ENCODE results near the gene BCAS3.
"Not testable (repeated sequence)": the region's sequence is repeated elsewhere in the genome, so short reads cannot be mapped to it uniquely, and the experiment has no call there.

BCAS3 gene

GRCh38 chr17:61238455-61238933 lies 560.8 kb downstream of the BCAS3 start:
- Mint-ChIP-seq H3K9me3 (peaks cover 5% of the 10 kb centered on the region), H3K4me1 (peaks cover 57% of the 10 kb centered on the region), H3K36me3 (ENCODE audit: low read depth) (peaks cover 15% of the 10 kb centered on the region), H3K27me3 (ENCODE audit: low read depth, poor library complexity) (peaks cover 9% of the 10 kb centered on the region), H3K4me3 (peak overlapping the region; percentile 19), H3K27ac (no peak overlapping the region)
- TF ChIP-seq, protein P1, sequence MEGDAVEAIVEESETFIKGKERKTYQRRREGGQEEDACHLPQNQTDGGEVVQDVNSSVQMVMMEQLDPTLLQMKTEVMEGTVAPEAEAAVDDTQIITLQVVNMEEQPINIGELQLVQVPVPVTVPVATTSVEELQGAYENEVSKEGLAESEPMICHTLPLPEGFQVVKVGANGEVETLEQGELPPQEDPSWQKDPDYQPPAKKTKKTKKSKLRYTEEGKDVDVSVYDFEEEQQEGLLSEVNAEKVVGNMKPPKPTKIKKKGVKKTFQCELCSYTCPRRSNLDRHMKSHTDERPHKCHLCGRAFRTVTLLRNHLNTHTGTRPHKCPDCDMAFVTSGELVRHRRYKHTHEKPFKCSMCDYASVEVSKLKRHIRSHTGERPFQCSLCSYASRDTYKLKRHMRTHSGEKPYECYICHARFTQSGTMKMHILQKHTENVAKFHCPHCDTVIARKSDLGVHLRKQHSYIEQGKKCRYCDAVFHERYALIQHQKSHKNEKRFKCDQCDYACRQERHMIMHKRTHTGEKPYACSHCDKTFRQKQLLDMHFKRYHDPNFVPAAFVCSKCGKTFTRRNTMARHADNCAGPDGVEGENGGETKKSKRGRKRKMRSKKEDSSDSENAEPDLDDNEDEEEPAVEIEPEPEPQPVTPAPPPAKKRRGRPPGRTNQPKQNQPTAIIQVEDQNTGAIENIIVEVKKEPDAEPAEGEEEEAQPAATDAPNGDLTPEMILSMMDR (IDR thresholded peaks at IDR 0.05), result no peak
- DNase-seq, result peak; percentile 14

DNA sequence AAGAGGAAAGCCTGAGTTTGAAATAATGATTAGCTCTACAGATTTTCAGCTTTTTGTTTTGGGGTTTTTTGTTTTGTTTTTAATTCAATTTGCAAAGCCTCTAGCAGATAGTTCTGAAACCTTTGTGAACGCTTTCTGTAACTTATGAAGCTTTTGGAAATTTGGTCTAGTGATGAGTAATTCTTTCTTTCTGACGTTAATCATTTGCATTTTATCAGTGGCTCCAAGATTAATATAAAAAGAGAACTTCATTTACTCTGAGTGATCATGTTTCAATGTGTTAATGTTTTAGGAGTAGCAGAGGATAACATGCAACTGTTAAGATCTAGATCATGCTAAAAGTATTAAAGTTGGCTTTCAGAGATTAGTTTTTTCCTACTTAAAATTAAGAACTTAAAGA lies 561.7 kb downstream of the BCAS3 start:
- DNase-seq, result no peak
- peaks cover 9% of the 10 kb centered on the region for H3K27me3 Mint-ChIP-seq (ENCODE audit: low read depth, poor library complexity)
- no peak overlapping the region for H3K4me3 Mint-ChIP-seq
- TF ChIP-seq, protein P1 (IDR thresholded peaks at IDR 0.05), result no peak
- H3K9me3 Mint-ChIP-seq, result peaks cover 5% of the 10 kb centered on the region
- H3K4me1 Mint-ChIP-seq, result peaks cover 49% of the 10 kb centered on the region
- peaks cover 15% of the 10 kb centered on the region for H3K36me3 Mint-ChIP-seq (ENCODE audit: low read depth)
- no peak overlapping the region for H3K27ac Mint-ChIP-seq

DNA sequence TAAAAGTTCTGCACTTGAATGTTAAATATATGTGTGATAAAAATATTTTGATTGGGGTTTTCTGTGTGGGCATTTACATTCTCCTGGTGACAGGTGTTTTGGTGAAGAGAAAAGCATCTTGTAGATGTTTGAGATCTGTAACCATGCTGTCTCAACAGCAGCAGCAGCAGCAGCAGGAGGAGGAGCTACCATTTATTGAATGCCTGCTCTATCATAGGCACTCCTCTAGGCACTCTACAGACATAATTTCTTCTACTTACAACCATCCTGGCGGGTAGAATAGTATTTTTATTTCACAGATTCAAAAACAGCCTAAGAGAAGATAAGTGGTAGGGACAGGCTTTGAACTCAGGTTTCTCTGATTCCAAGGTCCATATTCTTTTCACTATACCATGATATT lies 562.3 kb downstream of the BCAS3 start:
- no peak overlapping the region for H3K27ac Mint-ChIP-seq
- H3K4me1 Mint-ChIP-seq, result peaks cover 42% of the 10 kb centered on the region

DNA sequence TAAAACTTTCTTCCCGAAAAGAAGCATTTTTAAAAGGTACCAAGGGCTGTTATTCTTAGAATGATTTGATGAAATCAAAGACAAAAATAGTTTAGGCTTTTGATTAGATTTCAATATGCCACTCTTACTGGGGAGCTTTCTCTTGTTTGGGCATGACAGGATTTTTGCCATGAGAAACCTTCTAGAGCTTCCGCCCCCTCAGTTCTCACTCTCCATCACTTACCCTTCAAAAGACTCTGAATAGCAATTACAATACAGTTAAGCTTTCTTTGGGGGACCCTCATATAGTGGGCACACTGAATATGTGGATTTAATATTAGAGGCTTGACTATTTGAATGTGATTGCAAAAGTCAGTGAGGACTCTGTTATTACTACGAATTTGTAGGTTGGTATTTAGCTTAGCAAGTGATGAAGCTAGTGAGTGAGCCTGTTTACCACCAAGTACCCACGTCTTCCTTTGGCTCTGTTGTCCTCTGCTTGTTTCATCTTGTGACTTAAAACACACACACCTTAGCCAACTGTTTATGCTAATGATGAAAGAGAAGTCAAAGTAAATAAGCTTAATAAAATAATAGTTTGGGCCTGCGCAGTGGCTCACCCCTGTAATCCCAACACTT lies 563.3 kb downstream of the BCAS3 start:
- Mint-ChIP-seq H3K36me3 (ENCODE audit: low read depth) (peaks cover 15% of the 10 kb centered on the region), H3K4me1 (peaks cover 32% of the 10 kb centered on the region), H3K9me3 (peaks cover 5% of the 10 kb centered on the region), H3K4me3 (no peak overlapping the region), H3K27ac (no peak overlapping the region), H3K27me3 (ENCODE audit: low read depth, poor library complexity) (peaks cover 9% of the 10 kb centered on the region)
- no peak for DNase-seq
- TF ChIP-seq, protein P1 (IDR thresholded peaks at IDR 0.05), result no peak

More for the DNA sequence above, 562.3 kb downstream of the BCAS3 start:
- Mint-ChIP-seq H3K27me3 (ENCODE audit: low read depth, poor library complexity) (peaks cover 9% of the 10 kb centered on the region), H3K9me3 (peaks cover 5% of the 10 kb centered on the region), H3K36me3 (ENCODE audit: low read depth) (peaks cover 15% of the 10 kb centered on the region), H3K4me3 (no peak overlapping the region)
- TF ChIP-seq, protein P1 (IDR thresholded peaks at IDR 0.05), result no peak
- no peak for DNase-seq

- not testable (repeated sequence) for H3K27me3 Mint-ChIP-seq (ENCODE audit: low read depth, poor library complexity)
Measured at GRCh38 chr17:61244988-61245387, 567.3 kb downstream of the BCAS3 start.

DNA sequence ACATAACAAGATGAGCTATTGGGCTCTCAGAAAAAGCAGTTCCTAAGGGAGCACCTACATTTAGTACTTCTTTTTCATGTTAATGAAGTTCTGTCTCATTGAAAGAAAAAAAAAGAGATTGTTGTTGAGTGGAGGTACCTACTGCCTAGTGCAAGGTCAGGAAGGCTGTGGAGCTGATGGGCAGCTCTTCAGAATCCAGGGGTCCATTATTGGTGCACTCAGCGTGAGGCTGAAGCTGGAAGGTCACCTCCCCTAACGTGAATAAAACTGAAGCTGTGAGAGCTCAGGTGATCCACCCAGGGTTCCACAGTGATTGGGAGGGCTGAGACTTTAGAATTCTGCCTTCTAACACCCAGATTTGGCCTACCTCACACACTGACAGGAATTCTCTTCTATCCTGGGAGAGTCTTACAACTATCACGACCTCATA lies 568.1 kb downstream of the BCAS3 start:
- no peaks in the 10 kb centered on the region for H3K9me3 Mint-ChIP-seq
- H3K27me3 Mint-ChIP-seq (ENCODE audit: low read depth, poor library complexity), result peaks cover 6% of the 10 kb centered on the region
- DNase-seq, result no peak
- no peak overlapping the region for H3K27ac Mint-ChIP-seq
- H3K4me1 Mint-ChIP-seq, result peaks cover 12% of the 10 kb centered on the region
- no peak overlapping the region for H3K4me3 Mint-ChIP-seq
- TF ChIP-seq, protein P1 (IDR thresholded peaks at IDR 0.05), result no peak
- H3K36me3 Mint-ChIP-seq (ENCODE audit: low read depth), result peaks cover 5% of the 10 kb centered on the region

More at GRCh38 chr17:61244988-61245387, 567.3 kb downstream of the BCAS3 start:
- not testable (repeated sequence) for H3K9me3 Mint-ChIP-seq; H3K36me3 Mint-ChIP-seq (ENCODE audit: low read depth); H3K27ac Mint-ChIP-seq; DNase-seq; H3K4me3 Mint-ChIP-seq; H3K4me1 Mint-ChIP-seq

Data from nephron progenitor cell (in vitro differentiated cells).